GM12878 (cell line): Measurements from ENCODE around the gene C6orf89. TPM values are rescaled to one million over a fixed set of nuclear protein-coding genes. Genes with fewer than 3 reads are reported as not detected.

Experiments used
- ATAC-seq: fragments of 200-7000 bp; cut with Tn5 transposase; 3 replicates; pipeline ENCODE4 v1.9.1; 2020; ENCODE audit warnings: mild to moderate bottlenecking, moderate library complexity
- BruUV-seq: library from RNA; stranded (reverse); fragments of 400-500 nt; replicated peaks from 2 replicates; lab custom pipeline; 2021; lab: Mats Ljungman, UMichigan
- CTCF ChIA-PET: fragments of 300-600 bp; sonication (Branson Sonifier 250); formaldehyde crosslinking; extraction: SDS; loops from one replicate; lab custom pipeline; 2021; ENCODE audit warnings: inconsistent platforms; lab: Yijun Ruan, JAX
- POLR2A ChIA-PET: fragments of 350-600 bp; formaldehyde crosslinking; extraction: SDS; loops from one replicate; lab custom pipeline; 2021; ENCODE audit warnings: inconsistent platforms; lab: Charles Lee
- RAD21 ChIA-PET: fragments of 300-600 bp; sonication (Branson Sonifier 250); formaldehyde crosslinking; loops from one replicate; lab custom pipeline; 2023; ENCODE audit warnings: antibody characterized with exemption; ENCODE audit not compliant: unreplicated experiment; lab: Charles Lee
- SMC1A ChIA-PET: fragments of 300-600 bp; sonication (Branson Sonifier 250); formaldehyde crosslinking; loops from one replicate; lab custom pipeline; 2023; ENCODE audit not compliant: unreplicated experiment, uncharacterized antibody; lab: Charles Lee
- DNase-seq: peaks from one replicate; pipeline ENCODE4 v3.0.0-alpha.2; 2011; ENCODE audit warnings: low read depth, low spot score
- FAIRE-seq: peaks from 3 replicates; lab custom pipeline; 2011; peaks lifted over from hg19 to GRCh38; lab: Jason Lieb, UNC
- H2AFZ ChIP-seq: 2 replicates; pipeline ENCODE4 v1.6.0; 2011; ENCODE audit warnings: low read depth, low read length, control low read depth; ENCODE audit not compliant: control insufficient read depth
- H3K27ac ChIP-seq: 2 replicates; pipeline ENCODE4 v1.5.1; 2011; ENCODE audit warnings: control low read depth; ENCODE audit not compliant: control insufficient read depth, insufficient read depth
- H3K27me3 ChIP-seq, 2 experiments: replicated peaks in 1 of 2; 2 replicates each; pipeline versions ENCODE4 v1.6.0 to v1.6.1; 2011; ENCODE audit warnings: low read length in 1 of 2; ENCODE audit not compliant: control insufficient read depth in 2 of 2, insufficient read depth in 2 of 2
- H3K36me3 ChIP-seq, 2 experiments: 2 replicates each; pipeline ENCODE4 v1.5.1; 2011; ENCODE audit warnings: low read length in 1 of 2; ENCODE audit not compliant: control insufficient read depth in 2 of 2, insufficient read depth in 2 of 2
- H3K4me1 ChIP-seq: 2 replicates; pipeline ENCODE4 v1.6.1; 2011; ENCODE audit warnings: mild to moderate bottlenecking, low read length, moderate library complexity, mixed read lengths; ENCODE audit not compliant: control insufficient read depth, insufficient read depth
- H3K4me2 ChIP-seq: 2 replicates; pipeline ENCODE4 v1.6.0; 2011; ENCODE audit warnings: control low read depth; ENCODE audit not compliant: control insufficient read depth, insufficient read depth
- H3K4me3 ChIP-seq: fragments of 200-600 bp; sonication (generic); 2 replicates; pipeline ENCODE4 v1.5.1; 2016
- H3K79me2 ChIP-seq: 2 replicates; pipeline ENCODE4 v1.6.0; 2011; ENCODE audit warnings: low read length; ENCODE audit not compliant: control insufficient read depth, insufficient read depth
- H3K9ac ChIP-seq: 2 replicates; pipeline ENCODE4 v1.8.0; 2011; ENCODE audit warnings: low read length, control low read depth, mixed read lengths; ENCODE audit not compliant: control insufficient read depth, insufficient read depth
- H3K9me3 ChIP-seq: replicated peaks from 3 replicates; pipeline ENCODE4 v1.5.1; 2011; ENCODE audit warnings: mild to moderate bottlenecking, low read length; ENCODE audit not compliant: control insufficient read depth, insufficient read depth
- H4K20me1 ChIP-seq: 2 replicates; pipeline ENCODE4 v1.6.0; 2011; ENCODE audit not compliant: control insufficient read depth, insufficient read depth
- DPF2 ChIP-seq: fragments of 450-650 bp; IDR thresholded peaks from 2 replicates; pipeline ENCODE4 v1.6.1; 2017; ENCODE audit warnings: mild to moderate bottlenecking
- EP300 ChIP-seq, 2 experiments: fragments of 150-350 bp in 1 of 2; IDR thresholded peaks; 2 replicates each; pipeline ENCODE4 v1.6.1; 2011 to 2012; ENCODE audit warnings: low read depth in 2 of 2, low read length in 2 of 2, borderline replicate concordance in 1 of 2, improper control_type of control experiment in 1 of 2, inconsistent platforms in 1 of 2; ENCODE audit not compliant: control insufficient read depth in 1 of 2
- JUNB ChIP-seq: IDR thresholded peaks from 2 replicates; pipeline ENCODE4 v1.6.1; 2016; ENCODE audit warnings: antibody characterized with exemption, mild to moderate bottlenecking
- KDM1A ChIP-seq: fragments of 200-600 bp; sonication (generic); IDR thresholded peaks from 2 replicates; pipeline ENCODE4 v1.6.1; 2016; ENCODE audit warnings: borderline replicate concordance
- KLF5 ChIP-seq: fragments of 450-650 bp; IDR thresholded peaks from 2 replicates; pipeline ENCODE4 v1.6.1; 2014; ENCODE audit warnings: mild to moderate bottlenecking; ENCODE audit not compliant: partially characterized antibody
- POLR2A ChIP-seq: IDR thresholded peaks from 2 replicates; pipeline ENCODE4 v1.6.1; 2011; ENCODE audit warnings: low read depth, mild to moderate bottlenecking, low read length
- RFX5 ChIP-seq: IDR thresholded peaks from 2 replicates; pipeline ENCODE4 v1.6.1; 2011; ENCODE audit warnings: low read depth, low read length, improper control_type of control experiment
- SMC3 ChIP-seq: IDR thresholded peaks from 2 replicates; pipeline ENCODE4 v1.6.1; 2011; ENCODE audit warnings: low read length, improper control_type of control experiment, borderline replicate concordance
- SPI1 ChIP-seq: IDR thresholded peaks from 2 replicates; pipeline ENCODE4 v1.6.1; 2011; ENCODE audit warnings: low read depth, mild to moderate bottlenecking, low read length, moderate library complexity, borderline replicate concordance; ENCODE audit not compliant: insufficient read depth
- SREBF1 ChIP-seq: IDR thresholded peaks from 2 replicates; pipeline ENCODE4 v1.6.1; 2012; ENCODE audit warnings: mild to moderate bottlenecking, low read length
- WRNIP1 ChIP-seq: IDR thresholded peaks from 2 replicates; pipeline ENCODE4 v1.6.1; 2011; ENCODE audit warnings: low read depth, low read length, improper control_type of control experiment, borderline replicate concordance
- ZBTB40 ChIP-seq: fragments of 450-650 bp; IDR thresholded peaks from 2 replicates; pipeline ENCODE4 v1.6.1; 2016; ENCODE audit warnings: mild to moderate bottlenecking, moderate library complexity, borderline replicate concordance
- WGBS: methylation state at CpG from one replicate; pipeline ENCODE4 v1.1.6; 2016; ENCODE audit warnings: low lambda C conversion rate; ENCODE audit not compliant: insufficient replicate concordance, insufficient coverage; ENCODE audit errors: missing lambda C conversion rate; 5-methylcytosine and 5-hydroxymethylcytosine counted together
- in situ Hi-C: fragments of 300-500 bp; cut with MboI; formaldehyde crosslinking; loops from 9 replicates; pipeline ENCODE4 v1.14.3; 2018; ENCODE audit warnings: mixed read lengths
- intact Hi-C: fragments of 100-400 bp; cut with micrococcal nuclease; formaldehyde crosslinking; loops from one replicate; pipeline ENCODE4 v1.14.2; 2022; ENCODE audit not compliant: unreplicated experiment
- polyA plus RNA-seq, 11 experiments: library from polyadenylated mRNA; depleted of rRNA in 4 of 11; unstranded in 6 of 11; stranded (reverse) in 5 of 11; fragments of >200 nt; fragmentation: Nextera tagmentation in 4 of 11; fragmentation: Illumina TruSeq in 1 of 11; extraction: Ambion mirVana in 4 of 11; extraction: Trizol in 1 of 11; gene quantifications; 1 replicate in 1 of 11; 2 replicates in 10 of 11; pipeline versions ENCODE4 v1.2.1 to v1.2.3, GENCODE V29; 2011 to 2016; ENCODE audit warnings: inconsistent platforms in 2 of 11, missing spikeins in 2 of 11, low read depth in 1 of 11
- total RNA-seq, 4 experiments: library from RNA; depleted of rRNA in 3 of 4; stranded (reverse); fragments of >200 nt in 3 of 4; fragmentation: Illumina TruSeq in 1 of 4; extraction: Trizol in 1 of 4; gene quantifications; 2 replicates each; pipeline versions ENCODE4 v1.2.1 to v1.2.3, GENCODE V29; 2013 to 2021

The C6orf89 gene
- total and polyA plus RNA-seq, 10 of the 15 experiments (the other 5 are each of a cell fraction or from before 2014, with no cell fraction given): 10.8 to 42.7 (median 28.6) TPM

GRCh38 chr6:36964349-36964748 is 78.6 kb downstream of the C6orf89 start:
- no peak for DNase-seq
- intact Hi-C loops (no loop called here), in situ Hi-C loops (no loop called here)
- Histone ChIP-seq H3K36me3 (peaks cover 13 to 14% of the 10 kb centered on the region in 2 experiments), H3K4me2 (no peak overlapping the region), H3K9me3 (no peaks in the 10 kb centered on the region), H3K27ac (no peak overlapping the region), H3K9ac (no peak overlapping the region), H3K4me3 (no peak overlapping the region), H4K20me1 (no peaks in the 10 kb centered on the region), H3K79me2 (no peaks in the 10 kb centered on the region), H3K27me3 (no peaks in the 10 kb centered on the region), H3K4me1 (peaks cover 14% of the 10 kb centered on the region), H2AFZ (no peak overlapping the region)
- WGBS: 89% methylated on average over 6 of the region's 6 CpGs
- ChIA-PET POLR2A (interaction anchor here (1.2 kb wide), 1 partner anchor 50 kb away, joined by 3 read pairs; no protein-coding TSS in a partner anchor), CTCF (interaction anchor here (2.2 kb wide), 1 partner anchor 54 kb away, joined by 6 read pairs; no protein-coding TSS in a partner anchor), SMC1A (interaction anchor here (1.9 kb wide), 1 partner anchor 54 kb away, joined by 8 read pairs; no protein-coding TSS in a partner anchor), RAD21 (interaction anchor here (2.1 kb wide), 1 partner anchor 54 kb away, joined by 6 read pairs; no protein-coding TSS in a partner anchor)
- FAIRE-seq: no peak
- no peak for ATAC-seq
- TF ChIP-seq SREBF1 (no peak), DPF2 (no peak), POLR2A (0 out of 2 replicates have a peak, but pooled peaks have one; percentile 11)
- BruUV-seq: no TSS peak

GRCh38 chr6:36964908-36965307 is 79.2 kb downstream of the C6orf89 start:
- Histone ChIP-seq H4K20me1 (no peaks in the 10 kb centered on the region), H3K4me2 (no peak overlapping the region), H3K27ac (no peak overlapping the region), H3K4me1 (peaks cover 14% of the 10 kb centered on the region), H3K4me3 (no peak overlapping the region), H3K9me3 (no peaks in the 10 kb centered on the region), H3K27me3 (no peaks in the 10 kb centered on the region), H2AFZ (no peak overlapping the region), H3K36me3 (peaks cover 13 to 16% of the 10 kb centered on the region in 2 experiments), H3K79me2 (no peaks in the 10 kb centered on the region), H3K9ac (no peak overlapping the region)
- BruUV-seq: no TSS peak
- no peak for FAIRE-seq
- SMC1A ChIA-PET: interaction anchor here (2.0 kb wide), 1 partner anchor 53 kb away, joined by 6 read pairs; no protein-coding TSS in a partner anchor
- CTCF ChIA-PET: no interaction called here
- no peak for DNase-seq
- POLR2A ChIA-PET: no interaction called here
- no peak for ATAC-seq
- 77% methylated on average over 4 of the region's 4 CpGs for WGBS
- intact Hi-C loops: no loop called here
- in situ Hi-C loops: no loop called here
- RAD21 ChIA-PET: interaction anchor here (2.1 kb wide), 1 partner anchor 53 kb away, joined by 6 read pairs; no protein-coding TSS in a partner anchor
- no peak for TF ChIP-seq ZBTB40
- no peak for TF ChIP-seq JUNB
- no peak for TF ChIP-seq SMC3
- no peak for TF ChIP-seq SPI1
- no peak for TF ChIP-seq KDM1A
- TF ChIP-seq EP300 (IDR thresholded peaks at IDR 0.05; ENCODE audit: borderline replicate concordance in 1 of 2, control insufficient read depth in 1 of 2, low read depth in 2 of 2, low read length in 2 of 2): no peak
- no peak for TF ChIP-seq KLF5
- no peak for TF ChIP-seq RFX5
- no peak for TF ChIP-seq WRNIP1
